ENCODE results near the gene RPL18.

- TF ChIP-seq EZH2 (IDR thresholded peaks at IDR 0.05; ENCODE audit: insufficient read depth, poor library complexity, severe bottlenecking) (no peak), EZH2phosphoT487 (IDR thresholded peaks at IDR 0.05; ENCODE audit: insufficient read depth, low read depth) (no peak)
These were observed 42.7 kb upstream of the RPL18 start for GRCh38 chr19:48661711-48662090.
